Osteoblast (primary cell): ENCODE results near the gene AIMP1. TPM values are rescaled to one million over a fixed set of nuclear protein-coding genes. Genes with fewer than 3 reads are reported as not detected.

Experiments used
- DNase-seq: peaks from one replicate; pipeline ENCODE4 v3.0.0; 2011; ENCODE audit warnings: low spot score, mixed read lengths; ENCODE audit not compliant: insufficient read length; ENCODE audit errors: missing footprints
- H2AFZ ChIP-seq: 2 replicates; pipeline ENCODE4 v1.6.0; 2011; ENCODE audit warnings: mild to moderate bottlenecking, low read length
- H3K27ac ChIP-seq: 2 replicates; pipeline ENCODE4 v1.5.1; 2011; ENCODE audit warnings: mild to moderate bottlenecking, low read depth, low read length, moderate library complexity
- H3K27me3 ChIP-seq: 2 replicates; pipeline ENCODE4 v1.6.0; 2012; ENCODE audit warnings: mild to moderate bottlenecking, control low read depth, inconsistent platforms, low read length, moderate library complexity; ENCODE audit not compliant: insufficient read depth
- H3K36me3 ChIP-seq: 2 replicates; pipeline ENCODE4 v1.5.1; 2011; ENCODE audit warnings: mild to moderate bottlenecking, low read length, control low read depth, moderate library complexity; ENCODE audit not compliant: insufficient read depth
- H3K4me1 ChIP-seq: 2 replicates; pipeline ENCODE4 v1.5.1; 2011; ENCODE audit warnings: mild to moderate bottlenecking, low read length, control low read depth, moderate library complexity; ENCODE audit not compliant: insufficient read depth
- H3K4me2 ChIP-seq: 2 replicates; pipeline ENCODE4 v1.6.0; 2011; ENCODE audit warnings: mild to moderate bottlenecking, low read length; ENCODE audit not compliant: insufficient read depth
- H3K4me3 ChIP-seq: fragments of 200-600 bp; sonication (generic); 3 replicates; pipeline ENCODE4 v1.5.1; 2012; ENCODE audit warnings: mild to moderate bottlenecking, low read length, inconsistent platforms; ENCODE audit not compliant: insufficient read depth
- H3K79me2 ChIP-seq: 2 replicates; pipeline ENCODE4 v1.6.0; 2012; ENCODE audit warnings: mild to moderate bottlenecking, low read length, control low read depth, inconsistent platforms; ENCODE audit not compliant: insufficient read depth
- H3K9me3 ChIP-seq: 2 replicates; pipeline ENCODE4 v1.5.1; 2011; ENCODE audit warnings: low read depth, low read length, control low read depth
- H4K20me1 ChIP-seq: 2 replicates; pipeline ENCODE4 v1.6.0; 2012; ENCODE audit warnings: mild to moderate bottlenecking, low read length, control low read depth; ENCODE audit not compliant: insufficient read depth
- CTCF ChIP-seq: IDR thresholded peaks from 2 replicates; pipeline ENCODE4 v1.5.1; 2011; ENCODE audit warnings: mild to moderate bottlenecking, low read depth, low read length, moderate library complexity; ENCODE audit errors: extremely low read depth
- total RNA-seq: library from RNA; depleted of rRNA; stranded (reverse); fragments of >200 nt; gene quantifications from 2 replicates; pipeline ENCODE4 v1.2.3, GENCODE V29; 2012

Gene AIMP1
- total RNA-seq, 1 donor = 27.9 TPM

GRCh38 chr4:106337916-106338315 is 21.6 kb downstream of the AIMP1 start:
- peaks cover 2% of the 10 kb centered on the region for H3K9me3 ChIP-seq
- DNase-seq = no peak
- H3K36me3 ChIP-seq = peaks cover 52% of the 10 kb centered on the region
- H3K4me1 ChIP-seq = no peaks in the 10 kb centered on the region
- no peak overlapping the region for H3K4me2 ChIP-seq
- no peaks in the 10 kb centered on the region for H3K27me3 ChIP-seq
- no peak overlapping the region for H2AFZ ChIP-seq
- TF ChIP-seq CTCF = no peak
- H3K27ac ChIP-seq = no peak overlapping the region
- H3K4me3 ChIP-seq = no peak overlapping the region
- H3K79me2 ChIP-seq = peaks cover 52% of the 10 kb centered on the region
- H4K20me1 ChIP-seq = peaks cover 3% of the 10 kb centered on the region

- H2AFZ ChIP-seq = no peak overlapping the region
- peaks cover 54% of the 10 kb centered on the region for H3K79me2 ChIP-seq
- H3K27me3 ChIP-seq = no peaks in the 10 kb centered on the region
- peaks cover 3% of the 10 kb centered on the region for H4K20me1 ChIP-seq
- no peak overlapping the region for H3K4me2 ChIP-seq
- H3K27ac ChIP-seq = no peak overlapping the region
- peaks cover 52% of the 10 kb centered on the region for H3K36me3 ChIP-seq
- no peak for TF ChIP-seq CTCF
- peaks cover 2% of the 10 kb centered on the region for H3K9me3 ChIP-seq
- no peak for DNase-seq
- no peaks in the 10 kb centered on the region for H3K4me1 ChIP-seq
- H3K4me3 ChIP-seq = no peak overlapping the region
Observed at GRCh38 chr4:106338671-106339070, 22.3 kb downstream of the AIMP1 start.

GRCh38 chr4:106339431-106339830 is 23.1 kb downstream of the AIMP1 start:
- H3K36me3 ChIP-seq = peaks cover 46% of the 10 kb centered on the region
- no peak overlapping the region for H3K27ac ChIP-seq
- TF ChIP-seq CTCF = no peak
- peaks cover 60% of the 10 kb centered on the region for H3K79me2 ChIP-seq
- peaks cover 2% of the 10 kb centered on the region for H3K9me3 ChIP-seq
- no peak overlapping the region for H3K4me3 ChIP-seq
- no peaks in the 10 kb centered on the region for H3K27me3 ChIP-seq
- DNase-seq = no peak
- H3K4me1 ChIP-seq = peaks cover 6% of the 10 kb centered on the region
- H2AFZ ChIP-seq = no peak overlapping the region
- H3K4me2 ChIP-seq = no peak overlapping the region
- peaks cover 3% of the 10 kb centered on the region for H4K20me1 ChIP-seq

- Histone ChIP-seq H3K27me3 (no peaks in the 10 kb centered on the region), H4K20me1 (peaks cover 3% of the 10 kb centered on the region), H2AFZ (no peak overlapping the region), H3K79me2 (peaks cover 67% of the 10 kb centered on the region), H3K9me3 (peaks cover 2% of the 10 kb centered on the region), H3K4me1 (peaks cover 15% of the 10 kb centered on the region), H3K4me3 (no peak overlapping the region), H3K4me2 (no peak overlapping the region), H3K27ac (no peak overlapping the region), H3K36me3 (peaks cover 35% of the 10 kb centered on the region)
- no peak for DNase-seq
- TF ChIP-seq CTCF = no peak
Observed at GRCh38 chr4:106340774-106341173, 24.4 kb downstream of the AIMP1 start.
